Cortex of kidney (tissue), 1 donor: ENCODE measurements around the gene OGA.

Source experiments
- DNase-seq: peaks from one replicate; lab custom pipeline; 2025; lab: John Stamatoyannopoulos, UW

Gene OGA

GRCh38 chr10:101775273-101776160, 42.7 kb downstream of the OGA start, which contains the start of gene FGF8:
Gene FGF8, minus strand, starts transcription at chr10:101776114. Its CDS starts 214 bp downstream, at chr10:101775900.
- no peak for DNase-seq

DNA sequence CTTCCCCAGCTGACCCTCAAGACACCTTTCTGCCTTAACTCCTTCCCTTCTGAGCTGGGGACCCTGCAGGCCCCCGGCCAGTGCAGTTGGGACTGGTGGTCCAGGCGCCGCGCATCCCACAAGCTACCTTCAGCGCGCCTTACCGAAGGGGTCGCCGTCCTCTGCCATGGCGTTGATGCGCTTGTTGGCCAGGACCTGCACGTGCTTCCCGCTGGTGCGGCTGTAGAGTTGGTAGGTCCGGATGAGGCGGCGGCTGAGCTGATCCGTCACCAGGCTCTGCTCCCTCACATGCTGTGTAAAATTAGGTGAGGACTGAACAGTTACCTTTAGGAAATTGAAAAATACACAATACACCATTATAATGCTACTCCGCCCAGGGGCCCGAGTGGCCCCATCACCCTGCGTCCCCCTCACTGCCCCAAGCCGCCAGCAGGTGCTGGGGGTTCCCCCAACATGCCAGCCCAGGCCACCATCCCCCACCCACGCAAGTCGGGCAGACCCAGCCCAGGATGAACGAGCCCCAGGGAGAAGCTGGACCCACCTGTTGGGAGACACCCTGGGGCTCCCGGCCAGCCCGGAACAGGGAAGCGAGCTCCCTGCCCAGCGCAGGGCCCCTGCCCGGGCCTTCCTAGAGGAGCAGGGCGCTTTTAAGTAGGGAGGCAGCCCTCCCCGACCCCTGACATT, 43.5 kb downstream of the OGA start:
- DNase-seq: no peak

DNA sequence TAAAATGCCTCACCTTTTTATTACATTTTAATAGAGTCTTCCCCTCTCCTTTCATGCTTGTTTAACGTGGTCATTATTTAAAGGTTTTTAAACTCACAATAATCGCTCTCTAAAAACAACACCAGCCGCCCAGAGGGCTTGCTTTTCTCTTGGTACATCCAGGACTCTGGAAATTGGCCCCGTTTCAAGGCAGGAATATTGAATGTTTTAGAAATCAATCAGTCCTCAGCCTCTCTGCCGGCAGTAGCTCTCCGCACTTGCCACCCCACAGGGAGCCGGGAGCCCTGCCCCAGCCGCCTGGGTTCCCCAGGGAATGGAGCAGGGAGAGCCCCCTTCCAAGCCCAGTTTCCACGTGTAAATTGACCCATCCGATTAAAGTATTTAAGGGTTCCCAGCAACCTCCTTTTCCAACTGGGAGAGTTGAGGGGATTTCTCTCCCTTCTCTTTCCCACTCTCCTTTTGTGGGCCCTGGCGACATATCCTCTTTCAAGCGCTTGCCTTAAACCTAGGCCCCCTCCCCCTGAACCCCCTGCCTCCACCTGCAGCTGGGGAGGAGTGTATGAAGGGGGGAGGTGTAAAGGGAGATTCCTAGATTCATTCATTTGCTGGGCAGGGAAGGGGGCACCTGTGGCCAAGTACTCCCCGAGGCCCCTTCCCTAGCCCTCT, 44.2 kb downstream of the OGA start:
- no peak for DNase-seq

- DNase-seq: no peak
Observed at GRCh38 chr10:101772895-101773761, 45.1 kb downstream of the OGA start.

- no peak for DNase-seq
Observed at GRCh38 chr10:101772017-101772894, 46.0 kb downstream of the OGA start.

DNA sequence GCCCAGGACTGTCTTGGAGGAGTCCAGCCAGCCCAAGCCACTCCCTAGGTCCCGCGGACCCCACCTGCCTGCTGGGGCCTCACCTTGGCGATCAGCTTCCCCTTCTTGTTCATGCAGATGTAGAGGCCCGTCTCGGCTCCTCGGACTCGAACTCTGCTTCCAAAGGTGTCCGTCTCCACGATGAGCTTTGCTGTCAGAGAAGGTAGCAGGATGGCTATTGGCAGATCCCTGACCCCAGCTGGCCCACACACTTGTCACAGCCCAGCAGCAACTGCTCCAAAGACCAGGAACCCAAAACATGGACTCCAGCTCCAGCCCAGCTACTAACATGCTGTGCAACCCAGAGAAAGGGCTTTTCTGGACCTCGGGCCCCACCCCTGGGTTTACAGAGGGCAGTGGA, 46.9 kb downstream of the OGA start:
- DNase-seq: no peak

GRCh38 chr10:101770331-101771215, 47.7 kb downstream of the OGA start:
- DNase-seq: no peak

GRCh38 chr10:101769541-101770180, 48.6 kb downstream of the OGA start:
- DNase-seq: no peak

GRCh38 chr10:101768791-101769170, 49.5 kb downstream of the OGA start:
- no peak for DNase-seq

- DNase-seq: no peak
Observed at GRCh38 chr10:101767966-101768790, 50.1 kb downstream of the OGA start.

DNA sequence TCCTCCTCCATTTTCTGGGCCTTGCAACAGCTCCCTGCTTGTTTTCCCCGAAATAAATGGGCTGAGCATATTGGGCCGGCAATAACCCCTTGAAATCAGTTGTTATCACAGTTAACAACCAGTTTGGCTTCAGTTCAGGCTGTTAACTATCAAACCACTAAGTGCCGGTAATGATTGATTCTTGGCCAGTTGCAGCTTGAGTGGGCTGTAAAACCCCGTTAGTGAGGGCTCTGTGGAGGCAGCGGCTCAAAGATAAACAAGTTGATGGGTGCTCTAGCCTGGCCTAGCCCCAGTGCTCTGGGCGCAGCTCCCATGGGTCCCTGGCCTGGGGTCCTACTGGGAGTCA, 50.7 kb downstream of the OGA start:
- DNase-seq: no peak

DNA sequence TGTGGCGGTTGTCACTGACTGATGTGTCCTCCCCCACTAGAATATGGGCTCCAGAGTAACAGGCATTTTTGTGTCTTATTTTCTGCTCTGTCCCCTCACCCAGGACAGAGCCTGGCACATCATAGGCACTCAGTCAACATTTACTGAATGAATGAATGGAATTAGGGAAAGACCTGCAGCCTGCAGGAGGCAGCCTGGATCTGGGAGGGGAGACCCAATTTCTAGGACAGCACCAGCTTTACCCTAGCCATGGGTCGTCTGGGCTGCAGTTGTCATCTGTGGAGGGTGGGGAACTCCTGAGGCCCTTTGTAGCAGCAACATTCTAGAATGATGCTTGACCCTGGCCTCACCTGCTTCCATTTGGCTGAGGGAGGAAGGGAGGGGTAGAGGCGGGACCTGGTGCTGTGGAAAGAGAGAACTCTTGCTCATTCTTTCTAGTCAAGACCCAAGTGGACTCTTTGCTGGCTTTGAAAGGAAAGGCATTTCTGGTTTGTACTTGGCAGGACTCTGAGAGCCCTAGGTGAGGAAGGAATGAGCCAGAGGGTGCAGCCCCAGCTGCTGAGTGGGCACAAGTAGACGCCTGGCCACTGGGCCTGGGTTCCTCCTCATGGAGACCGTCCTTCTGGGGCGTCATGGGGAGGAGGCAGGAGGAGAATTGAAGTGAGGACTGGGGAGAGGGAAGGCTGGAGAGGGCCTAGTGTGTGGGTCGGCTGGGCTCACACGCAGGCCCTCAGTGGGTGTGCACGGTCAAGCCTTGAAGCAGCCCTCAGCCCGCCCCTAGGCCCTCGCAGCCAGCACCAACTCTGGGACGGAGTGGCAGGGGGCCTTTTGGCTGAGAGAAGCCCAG, 51.3 kb downstream of the OGA start:
- DNase-seq: no peak

- no peak for DNase-seq
Observed at GRCh38 chr10:101766306-101766705, 51.9 kb downstream of the OGA start.

GRCh38 chr10:101763141-101763846, 55.0 kb downstream of the OGA start:
- DNase-seq: no peak

DNA sequence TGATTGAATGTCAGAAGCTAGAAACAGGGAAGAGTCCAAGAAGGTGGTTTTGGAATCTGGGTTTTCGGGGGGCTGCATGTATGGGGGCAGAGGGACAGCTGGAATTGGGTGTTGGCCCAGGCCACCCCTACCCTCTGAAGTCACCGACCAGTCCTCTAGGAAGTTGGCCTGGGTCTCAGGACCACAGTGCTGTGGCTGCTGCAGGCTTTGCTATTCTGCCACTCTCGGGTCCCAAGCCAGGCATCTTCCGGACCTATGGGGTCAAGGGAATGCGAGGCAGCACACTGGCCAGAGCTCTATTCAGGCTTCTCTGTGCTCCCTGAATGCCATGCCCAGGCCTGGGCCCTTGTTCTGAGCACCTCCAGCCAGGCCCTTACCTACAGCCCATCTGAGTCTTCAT, 55.5 kb downstream of the OGA start:
- DNase-seq: no peak

DNA sequence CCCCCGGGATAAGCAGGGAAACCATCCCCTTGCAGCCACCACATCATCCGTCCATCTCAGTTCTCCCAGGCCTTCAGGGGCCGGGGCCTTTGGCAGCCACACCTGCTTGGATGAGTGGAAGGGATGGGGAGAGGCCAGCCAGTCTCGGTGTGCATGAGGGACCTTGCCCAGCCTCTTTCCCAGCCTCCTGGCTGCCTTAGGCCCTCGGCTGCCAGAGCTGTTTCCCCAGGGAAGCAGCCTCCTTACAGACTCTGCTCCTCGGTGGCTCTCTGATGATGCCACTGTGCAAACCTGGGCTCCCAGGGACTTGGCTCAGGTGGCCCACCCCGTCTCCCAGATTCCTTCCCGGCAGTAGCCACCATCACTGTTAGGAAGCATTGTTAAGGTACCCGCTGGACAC, 57.0 kb downstream of the OGA start:
- DNase-seq: no peak

- DNase-seq: no peak
Observed at GRCh38 chr10:101760510-101760909, 57.7 kb downstream of the OGA start.
